GM19238 (cell line): ENCODE results near the gene SLC24A4.

Experiments
- DNase-seq: peaks from one replicate; pipeline ENCODE4 v3.0.0; 2011; ENCODE audit warnings: low spot score; ENCODE audit not compliant: insufficient read length

SLC24A4 gene

GRCh38 chr14:92404018-92404417 lies 81.1 kb downstream of the SLC24A4 start:
- no peak for DNase-seq

GRCh38 chr14:92404421-92404820 lies 81.5 kb downstream of the SLC24A4 start:
- DNase-seq: no peak

GRCh38 chr14:92404938-92405337 lies 82.0 kb downstream of the SLC24A4 start:
- no peak for DNase-seq

- DNase-seq: no peak
These were observed 84.4 kb downstream of the SLC24A4 start for GRCh38 chr14:92407410-92407809.

GRCh38 chr14:92409043-92409442 lies 86.1 kb downstream of the SLC24A4 start:
- DNase-seq: no peak

- DNase-seq: no peak
These were observed 88.2 kb downstream of the SLC24A4 start for GRCh38 chr14:92411135-92411534.

- no peak for DNase-seq
These were observed 89.0 kb downstream of the SLC24A4 start for GRCh38 chr14:92411941-92412340.

- DNase-seq: no peak
These were observed 89.9 kb downstream of the SLC24A4 start for GRCh38 chr14:92412912-92413311.

- no peak for DNase-seq
These were observed 90.4 kb downstream of the SLC24A4 start for GRCh38 chr14:92413379-92413778.

GRCh38 chr14:92414690-92415445 lies 91.9 kb downstream of the SLC24A4 start:
- no peak for DNase-seq

GRCh38 chr14:92415969-92416368 lies 93.0 kb downstream of the SLC24A4 start:
- DNase-seq: no peak

GRCh38 chr14:92416544-92416943 lies 93.6 kb downstream of the SLC24A4 start:
- no peak for DNase-seq

- DNase-seq: no peak
These were observed 94.8 kb downstream of the SLC24A4 start for GRCh38 chr14:92417759-92418158.

- no peak for DNase-seq
These were observed 98.8 kb downstream of the SLC24A4 start for GRCh38 chr14:92421751-92422150.

- DNase-seq: no peak
These were observed 102.1 kb downstream of the SLC24A4 start for GRCh38 chr14:92425101-92425500.

- no peak for DNase-seq
These were observed 103.3 kb downstream of the SLC24A4 start for GRCh38 chr14:92426237-92426636.

- DNase-seq: no peak
These were observed 104.1 kb downstream of the SLC24A4 start for GRCh38 chr14:92427096-92427495.

GRCh38 chr14:92430686-92431085 lies 107.7 kb downstream of the SLC24A4 start:
- no peak for DNase-seq

- DNase-seq: no peak
These were observed 108.3 kb downstream of the SLC24A4 start for GRCh38 chr14:92431199-92431725.

- DNase-seq: no peak
These were observed 110.4 kb downstream of the SLC24A4 start for GRCh38 chr14:92433407-92433806.

GRCh38 chr14:92435154-92435553 lies 112.2 kb downstream of the SLC24A4 start:
- DNase-seq: no peak

GRCh38 chr14:92436115-92436776 lies 113.3 kb downstream of the SLC24A4 start:
- no peak for DNase-seq

GRCh38 chr14:92437309-92437708 lies 114.3 kb downstream of the SLC24A4 start:
- no peak for DNase-seq
